ENCODE measurements around the gene FATE1.
"Not testable (repeated sequence)": the region's sequence is repeated elsewhere in the genome, so short reads cannot be mapped to it uniquely, and the experiment has no call there.

Gene FATE1, protein sequence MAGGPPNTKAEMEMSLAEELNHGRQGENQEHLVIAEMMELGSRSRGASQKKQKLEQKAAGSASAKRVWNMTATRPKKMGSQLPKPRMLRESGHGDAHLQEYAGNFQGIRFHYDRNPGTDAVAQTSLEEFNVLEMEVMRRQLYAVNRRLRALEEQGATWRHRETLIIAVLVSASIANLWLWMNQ

DNA sequence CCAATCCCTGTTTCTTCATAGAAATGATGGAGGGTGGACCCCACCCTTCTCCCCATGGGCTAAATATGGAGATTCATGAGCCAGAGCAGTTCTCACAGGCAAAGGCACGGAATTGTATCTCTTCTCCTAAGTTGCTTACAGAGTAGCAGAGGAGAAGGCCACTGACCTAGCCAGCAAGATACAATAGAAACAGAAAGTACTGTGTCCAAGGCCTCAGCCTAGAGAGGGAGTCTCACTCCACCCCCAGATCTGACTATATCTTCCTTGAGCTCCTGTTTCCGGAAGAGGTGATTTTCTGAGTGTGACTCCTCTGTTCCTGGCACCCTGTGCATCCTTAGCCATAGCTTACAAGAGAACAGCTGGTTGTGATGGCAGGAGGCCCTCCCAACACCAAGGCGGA is at the start of gene FATE1:
Gene FATE1 (plus strand): TSS at position 284 of the 400 bp plus-strand sequence. CDS start 85 bp downstream, at position 369.
- no peak for DNase-seq (ENCODE audit: low read depth in 3 of 3)

- DNase-seq (ENCODE audit: low read depth in 3 of 3), result no peak
Measured at GRCh38 chrX:151675121-151675746, 40.6 kb upstream of the FATE1 start.

DNA sequence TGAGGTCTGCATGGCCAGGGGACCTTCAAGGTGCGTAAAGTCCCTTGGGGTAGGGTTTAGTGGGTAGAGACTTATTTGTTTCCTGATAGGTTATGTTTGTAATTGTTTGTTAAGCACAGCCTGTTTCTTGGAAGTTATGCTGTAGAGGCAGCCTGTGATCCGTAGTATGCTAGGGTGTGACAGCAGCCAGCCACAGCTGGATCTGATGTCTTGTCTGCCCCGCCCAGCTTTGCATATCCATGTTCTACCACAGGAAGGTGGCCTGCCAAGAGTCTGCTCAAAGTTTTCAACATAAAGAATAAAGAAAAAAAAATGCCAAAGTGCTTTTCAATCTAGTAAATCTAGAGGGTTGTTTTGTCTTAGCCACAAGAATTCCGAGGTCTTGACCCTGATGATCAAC is 39.6 kb upstream of the FATE1 start:
- no peak for DNase-seq (ENCODE audit: low read depth in 3 of 3)

DNA sequence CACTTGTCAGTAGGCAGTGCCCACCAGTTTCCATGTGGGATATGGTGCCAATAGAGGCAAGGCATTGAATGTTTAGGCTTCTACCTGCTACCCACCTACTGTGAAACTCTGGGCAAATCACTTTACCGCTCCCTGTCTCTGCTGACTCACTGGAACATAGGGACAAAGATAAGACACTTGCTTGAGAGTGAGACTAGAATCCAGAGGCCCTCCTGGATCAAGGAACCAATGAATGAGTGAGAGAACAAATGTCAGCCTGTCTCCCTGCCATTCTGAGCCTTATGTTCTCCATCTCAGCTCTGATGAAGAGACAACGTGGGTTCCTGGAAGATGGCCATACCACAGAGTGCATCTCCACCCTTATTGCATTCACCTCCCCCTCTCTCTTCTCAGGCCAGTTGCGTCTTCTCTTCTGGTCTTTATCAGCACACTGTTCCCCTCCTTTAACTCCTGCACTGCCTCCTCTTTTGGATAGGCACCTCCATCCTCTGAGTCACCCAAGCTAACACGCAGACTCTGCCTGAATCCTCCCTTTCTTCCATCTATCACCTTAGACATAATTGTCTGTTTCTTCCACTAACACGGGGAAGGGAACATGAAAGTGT is 35.9 kb upstream of the FATE1 start:
- DNase-seq (ENCODE audit: low read depth in 3 of 3), result no peak

GRCh38 chrX:151680805-151681204 is 35.0 kb upstream of the FATE1 start:
- DNase-seq (ENCODE audit: low read depth in 3 of 3), result peak; percentile 26 to 57 (median 35)

- no peak for DNase-seq (ENCODE audit: low read depth in 3 of 3)
Measured at GRCh38 chrX:151687635-151688034, 28.2 kb upstream of the FATE1 start.

DNA sequence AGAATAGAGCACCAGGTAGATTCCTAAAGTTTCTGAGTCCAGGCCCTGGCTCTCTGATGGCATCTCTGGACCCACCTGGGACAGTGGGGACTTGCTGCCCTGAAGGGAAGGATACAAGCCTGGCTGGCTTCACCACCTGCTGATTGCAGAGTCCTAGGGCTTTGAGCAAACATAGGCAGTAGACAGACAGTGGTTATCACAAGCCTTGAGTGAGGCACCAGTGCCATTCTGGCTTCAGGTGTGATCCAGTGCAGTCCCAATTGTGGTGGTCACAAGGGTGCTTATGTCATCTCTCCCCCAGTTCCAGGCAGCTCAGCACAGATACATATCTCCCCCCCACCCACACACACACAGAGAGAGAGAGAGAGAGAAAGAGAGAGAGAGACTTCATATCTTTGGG is 27.1 kb upstream of the FATE1 start:
- DNase-seq (ENCODE audit: low read depth in 3 of 3), result no peak

DNA sequence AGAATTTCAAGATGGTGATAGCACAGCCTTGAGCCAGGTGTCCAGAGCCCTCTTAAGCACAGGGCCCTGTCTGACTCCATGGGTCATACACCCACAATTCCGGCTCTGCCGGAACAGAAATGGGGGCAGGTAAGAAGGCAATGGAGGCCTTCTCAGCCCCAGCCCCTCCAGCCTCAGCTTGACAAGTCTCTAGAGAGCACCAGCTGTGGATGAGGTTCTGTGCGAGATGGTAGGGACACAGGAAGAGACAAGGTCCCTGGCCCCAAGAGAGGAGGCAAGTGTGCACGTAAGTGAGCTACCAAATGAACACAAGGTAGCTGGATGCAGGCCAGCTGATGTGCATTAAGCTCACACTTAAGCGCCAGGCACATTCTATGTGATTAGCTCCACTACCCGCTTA is 23.0 kb upstream of the FATE1 start:
- DNase-seq (ENCODE audit: low read depth in 3 of 3), result no peak

GRCh38 chrX:151694121-151694520 is 21.7 kb upstream of the FATE1 start:
- DNase-seq (ENCODE audit: low read depth in 3 of 3), result no peak

- DNase-seq (ENCODE audit: low read depth in 3 of 3), result no peak
Measured at GRCh38 chrX:151694661-151695582, 20.9 kb upstream of the FATE1 start, which contains the start of gene PRRG3. Gene PRRG3 (plus strand): TSS chrX:151695458. CDS start chrX:151698815, 3,357 bp downstream.

DNA sequence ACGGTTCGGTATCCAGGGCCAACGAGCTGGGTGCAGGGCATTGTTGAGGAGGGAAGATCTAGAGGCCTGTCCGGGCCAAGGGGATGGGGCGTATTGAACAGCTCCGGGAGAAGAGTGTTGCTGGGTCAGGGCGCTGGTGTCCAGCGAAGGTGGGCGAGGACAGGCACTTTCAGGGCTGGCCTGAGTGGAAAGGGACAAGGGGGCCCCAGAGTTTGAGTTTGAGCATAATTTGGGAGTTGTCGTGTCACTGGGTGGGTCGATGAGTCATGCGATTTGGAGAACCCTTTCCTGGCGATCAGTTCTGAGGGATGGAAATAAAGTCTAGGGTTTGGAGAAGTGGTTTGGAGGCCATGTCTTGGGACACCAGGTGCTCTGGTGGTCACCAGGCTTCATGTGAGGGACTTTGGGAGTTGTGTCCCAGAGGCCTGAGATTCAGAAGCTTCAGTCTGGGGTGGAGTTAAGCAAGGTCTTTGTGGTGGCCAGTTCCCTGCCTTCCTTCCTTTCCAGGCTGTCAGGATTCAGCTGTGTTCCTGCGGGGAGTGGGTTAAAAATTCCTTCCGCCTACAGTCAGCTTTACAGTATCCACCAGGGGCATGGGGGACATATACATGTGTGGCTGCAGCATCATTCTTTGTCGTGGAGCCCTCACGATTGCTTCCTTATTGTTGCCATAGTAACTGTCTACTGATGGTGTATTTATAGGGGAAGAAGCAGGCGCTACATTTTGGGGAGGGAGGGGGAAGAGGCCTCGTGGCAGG is 20.1 kb upstream of the FATE1 start:
- DNase-seq (ENCODE audit: low read depth in 3 of 3), result no peak

- DNase-seq (ENCODE audit: low read depth in 3 of 3), result not testable (repeated sequence)
Measured at GRCh38 chrX:151697082-151697481, 18.8 kb upstream of the FATE1 start.

GRCh38 chrX:151697522-151697921 is 18.3 kb upstream of the FATE1 start:
- no peak for DNase-seq (ENCODE audit: low read depth in 3 of 3)

DNA sequence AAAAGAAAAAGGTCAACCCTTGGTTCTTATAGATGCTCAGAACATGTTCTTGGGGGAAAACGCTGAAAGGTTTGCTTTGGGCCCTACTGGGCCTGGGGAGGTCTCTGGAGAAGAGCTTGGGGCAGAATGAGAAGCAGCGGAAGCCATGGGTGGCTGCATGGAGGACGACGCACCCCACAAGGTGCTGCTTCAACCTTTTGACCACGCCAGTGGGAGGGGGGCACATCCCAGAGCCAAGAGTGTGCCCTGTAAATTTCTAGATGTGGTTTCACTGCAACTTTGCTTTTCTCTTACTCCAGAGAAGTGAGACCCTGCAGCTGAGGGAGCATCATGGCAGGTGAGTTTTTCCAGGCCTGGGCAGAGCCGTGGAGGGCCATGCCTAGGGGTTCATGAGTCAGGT is 17.4 kb upstream of the FATE1 start:
- no peak for DNase-seq (ENCODE audit: low read depth in 3 of 3)

GRCh38 chrX:151699746-151700145 is 16.1 kb upstream of the FATE1 start:
- no peak for DNase-seq (ENCODE audit: low read depth in 3 of 3)

GRCh38 chrX:151700581-151700980 is 15.3 kb upstream of the FATE1 start:
- DNase-seq (ENCODE audit: low read depth in 3 of 3), result no peak

DNA sequence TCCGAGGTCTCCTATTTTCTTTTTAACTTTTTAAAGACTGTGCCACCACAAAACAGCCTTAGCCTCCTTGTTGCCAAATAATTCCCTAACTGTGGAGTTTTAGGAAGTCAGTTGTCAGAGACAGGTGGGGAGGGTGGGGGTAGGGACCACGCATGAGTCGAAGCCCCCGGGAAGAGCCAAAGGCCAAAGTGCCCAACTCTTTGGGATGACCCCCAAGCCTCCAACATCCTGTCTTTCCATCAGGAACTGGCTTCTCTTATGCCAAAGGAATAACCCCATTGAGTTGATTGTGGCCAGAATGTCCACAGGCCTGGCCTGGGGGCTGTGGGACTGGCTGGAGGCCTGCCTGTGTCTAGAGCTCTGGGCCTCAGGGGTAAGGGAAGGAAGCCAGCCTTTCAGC is 14.8 kb upstream of the FATE1 start:
- no peak for DNase-seq (ENCODE audit: low read depth in 3 of 3)

DNA sequence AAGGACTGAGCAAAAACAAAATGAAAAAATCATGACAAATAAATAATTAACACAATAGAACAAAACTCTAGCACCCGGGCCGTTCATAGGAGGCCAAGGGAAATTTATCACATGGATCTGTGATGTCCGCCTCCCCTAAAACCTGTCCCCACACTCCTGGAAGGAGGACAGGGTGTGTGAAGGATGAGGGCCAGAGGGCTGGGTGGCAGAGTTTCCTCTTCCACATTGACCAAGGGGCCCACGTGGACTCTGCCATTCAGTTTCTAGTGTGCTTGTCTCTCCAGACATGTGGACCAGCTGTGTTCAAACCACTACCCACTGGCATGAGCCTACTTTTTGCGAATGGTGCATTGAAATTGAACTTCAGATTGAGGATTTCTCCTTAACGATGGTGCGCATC is 14.3 kb upstream of the FATE1 start:
- DNase-seq (ENCODE audit: low read depth in 3 of 3), result no peak

- no peak for DNase-seq (ENCODE audit: low read depth in 3 of 3)
Measured at GRCh38 chrX:151702026-151702714, 13.7 kb upstream of the FATE1 start.

DNA sequence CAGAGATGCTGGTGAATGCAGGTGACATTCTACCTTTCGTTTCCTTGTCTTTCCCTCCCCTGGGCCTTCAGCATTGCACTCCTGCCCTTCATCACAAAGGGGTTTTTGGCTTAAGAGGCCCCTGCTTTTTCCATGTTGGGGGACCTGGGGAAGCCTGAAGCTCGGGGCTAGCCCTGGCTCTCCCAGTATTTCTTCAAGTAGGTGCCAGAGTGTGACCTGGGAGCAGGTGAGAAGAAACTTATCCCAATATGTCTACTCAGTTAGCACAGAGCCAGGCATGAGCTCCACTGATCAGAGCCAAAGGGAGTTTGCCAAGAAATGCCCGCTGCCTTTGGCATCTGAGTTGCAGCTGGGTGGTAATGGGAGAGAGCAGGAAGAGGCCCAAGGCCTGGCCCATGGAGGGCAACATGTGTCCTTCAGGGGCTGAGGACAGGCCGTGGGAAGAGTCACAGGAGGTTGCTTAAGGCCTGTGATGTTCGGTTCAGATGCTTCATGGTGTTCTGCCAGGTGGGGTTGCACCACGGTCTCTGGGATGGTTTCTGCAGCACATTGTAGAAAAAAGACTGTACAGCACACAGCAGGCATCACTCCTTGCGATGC is 13.0 kb upstream of the FATE1 start:
- DNase-seq (ENCODE audit: low read depth in 3 of 3), result no peak

Data from stimulated activated CD4-positive, alpha-beta T cell treated with anti-CD3 and anti-CD28 coated beads, TNF-alpha, amount 100 ng/mL, for 48 hours (primary cell).